Neuronal stem cell (in vitro differentiated cells): ENCODE data around the gene ZNF423.
"Not testable (repeated sequence)": the region's sequence is repeated elsewhere in the genome, so short reads cannot be mapped to it uniquely, and the experiment has no call there.

Experiments
- DNase-seq: peaks from one replicate; pipeline ENCODE4 v3.0.0-alpha.2; 2013; ENCODE audit warnings: low spot score
- H2AFZ ChIP-seq: one replicate; pipeline ENCODE4 v1.6.1; 2013; ENCODE audit warnings: mild to moderate bottlenecking, low read length, inconsistent platforms
- H2AK5ac ChIP-seq: 2 replicates; pipeline ENCODE4 v1.6.1; 2013; ENCODE audit warnings: low read depth, mild to moderate bottlenecking, inconsistent platforms, low read length, moderate library complexity, mixed read lengths
- H2BK120ac ChIP-seq: 2 replicates; pipeline ENCODE4 v1.6.1; 2013; ENCODE audit warnings: low read depth, mild to moderate bottlenecking, inconsistent platforms, low read length, moderate library complexity, mixed read lengths
- H2BK12ac ChIP-seq: one replicate; pipeline ENCODE4 v1.6.1; 2013; ENCODE audit warnings: low read length, inconsistent platforms
- H2BK15ac ChIP-seq: 2 replicates; pipeline ENCODE4 v1.6.1; 2013; ENCODE audit warnings: mild to moderate bottlenecking, low read length, inconsistent platforms, mixed read lengths
- H2BK5ac ChIP-seq: one replicate; pipeline ENCODE4 v1.6.1; 2013; ENCODE audit warnings: inconsistent platforms, mild to moderate bottlenecking, low read length, moderate library complexity
- H3K14ac ChIP-seq: one replicate; pipeline ENCODE4 v1.6.1; 2013; ENCODE audit warnings: low read length, inconsistent platforms
- H3K18ac ChIP-seq: 2 replicates; pipeline ENCODE4 v1.6.1; 2013; ENCODE audit warnings: low read length, inconsistent platforms
- H3K23ac ChIP-seq: 2 replicates; pipeline ENCODE4 v1.6.1; 2013; ENCODE audit warnings: low read depth, mild to moderate bottlenecking, mixed read lengths, low read length, inconsistent platforms; ENCODE audit not compliant: poor library complexity
- H3K27ac ChIP-seq: replicated peaks from 3 replicates; pipeline ENCODE4 v1.5.1; 2013; ENCODE audit warnings: low read length, inconsistent platforms
- H3K27me3 ChIP-seq, 3 experiments: 2 replicates each; pipeline ENCODE4 v1.6.1; 2013; ENCODE audit warnings: low read length in 3 of 3, mild to moderate bottlenecking in 2 of 3, inconsistent platforms in 1 of 3, low read depth in 1 of 3, mixed read lengths in 1 of 3, moderate library complexity in 1 of 3; ENCODE audit not compliant: control insufficient read depth in 3 of 3, insufficient read depth in 3 of 3
- H3K36me3 ChIP-seq, 2 donors: replicated peaks in 1 of 2; 2 replicates each; pipeline ENCODE4 v1.6.1; 2013; ENCODE audit warnings: low read length in 2 of 2; ENCODE audit not compliant: control insufficient read depth in 2 of 2, insufficient read depth in 2 of 2
- H3K4ac ChIP-seq: 2 replicates; pipeline ENCODE4 v1.6.1; 2013; ENCODE audit warnings: inconsistent platforms, mild to moderate bottlenecking, low read length, moderate library complexity
- H3K4me1 ChIP-seq, 2 donors: 1 replicate in 1 of 2; 2 replicates in 1 of 2; pipeline ENCODE4 v1.6.1; 2013; ENCODE audit warnings: low read length in 2 of 2, low read depth in 1 of 2; ENCODE audit not compliant: control insufficient read depth in 2 of 2, insufficient read depth in 1 of 2
- H3K4me2 ChIP-seq: one replicate; pipeline ENCODE4 v1.6.1; 2013; ENCODE audit warnings: mild to moderate bottlenecking, low read length, inconsistent platforms; ENCODE audit not compliant: insufficient read depth, poor library complexity, severe bottlenecking
- H3K4me3 ChIP-seq, 2 donors: 2 replicates each; pipeline ENCODE4 v1.5.1; 2013; ENCODE audit warnings: low read length in 2 of 2, mild to moderate bottlenecking in 2 of 2, inconsistent platforms in 1 of 2, moderate library complexity in 1 of 2
- H3K79me1 ChIP-seq: one replicate; pipeline ENCODE4 v1.6.1; 2013; ENCODE audit warnings: low read depth, mild to moderate bottlenecking, inconsistent platforms, low read length, moderate library complexity
- H3K9ac ChIP-seq: one replicate; pipeline ENCODE4 v1.6.1; 2013; ENCODE audit warnings: mild to moderate bottlenecking, low read depth, low read length, inconsistent platforms; ENCODE audit not compliant: poor library complexity
- H3K9me3 ChIP-seq, 2 donors: replicated peaks in 1 of 2; 2 replicates each; pipeline versions ENCODE3 to v1.6.1; 2013; ENCODE audit warnings: low read length in 2 of 2, mild to moderate bottlenecking in 2 of 2, inconsistent platforms in 1 of 2, low read depth in 1 of 2, mixed read lengths in 1 of 2, moderate library complexity in 1 of 2; ENCODE audit not compliant: control insufficient read depth in 2 of 2, insufficient read depth in 1 of 2
- H4K8ac ChIP-seq: one replicate; pipeline ENCODE4 v1.6.1; 2013; ENCODE audit warnings: low read depth, mild to moderate bottlenecking, inconsistent platforms, low read length, moderate library complexity
- H4K91ac ChIP-seq: one replicate; pipeline ENCODE4 v1.6.1; 2013; ENCODE audit warnings: low read length, low read depth, mild to moderate bottlenecking, inconsistent platforms; ENCODE audit not compliant: poor library complexity
- WGBS, 2 donors: extraction: QIAGEN DNeasy Blood & Tissue Kit; methylation state at CpG; one replicate each; pipeline ENCODE4 v1.1.7; 2013; ENCODE audit warnings: missing lambda C conversion rate in 2 of 2, mixed read lengths in 1 of 2; ENCODE audit not compliant: insufficient read length in 2 of 2, insufficient replicate concordance in 1 of 2; ENCODE audit errors: extremely low coverage in 2 of 2; 5-methylcytosine and 5-hydroxymethylcytosine counted together

The ZNF423 gene

GRCh38 chr16:49562894-49563293, 293.0 kb downstream of the ZNF423 start:
- not testable (repeated sequence) for H2BK5ac ChIP-seq, H3K4ac ChIP-seq, H3K79me1 ChIP-seq, H2AFZ ChIP-seq, H3K14ac ChIP-seq, H3K27me3 ChIP-seq, H3K27ac ChIP-seq, H3K23ac ChIP-seq, H3K9ac ChIP-seq, H2BK120ac ChIP-seq, DNase-seq, H2BK15ac ChIP-seq, H2AK5ac ChIP-seq, H4K8ac ChIP-seq, H3K18ac ChIP-seq, H3K4me3 ChIP-seq, H2BK12ac ChIP-seq, H3K4me2 ChIP-seq, H4K91ac ChIP-seq, H3K9me3 ChIP-seq
- H3K36me3 ChIP-seq = peaks cover 0 to 14% of the 10 kb centered on the region in 2 donors
- H3K4me1 ChIP-seq = peaks cover 7 to 19% of the 10 kb centered on the region in 2 donors
- WGBS, 2 donors = no CpG with 5 or more reads among the region's 8 CpGs

DNA sequence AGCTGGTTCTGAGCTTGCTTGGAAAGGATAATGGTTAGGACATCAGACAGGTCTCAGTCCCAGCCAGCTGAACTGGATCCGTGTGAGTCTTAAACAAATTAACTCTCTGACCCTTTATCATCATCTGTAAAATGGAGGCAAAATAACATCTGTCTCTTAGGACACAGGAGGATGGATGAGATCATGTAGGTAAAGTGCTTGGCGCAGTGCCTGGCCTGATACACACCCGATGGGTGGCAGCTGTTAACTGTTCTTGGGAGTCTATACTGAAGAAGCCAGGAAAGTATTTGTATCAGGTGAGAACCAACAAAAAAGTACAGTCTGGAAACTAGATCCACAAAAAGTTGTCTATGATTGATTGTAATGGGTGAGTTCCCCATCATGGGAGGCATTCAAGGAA, 293.7 kb downstream of the ZNF423 start:
- no CpG with 5 or more reads among the region's 3 CpGs for WGBS, 2 donors
- Histone ChIP-seq H3K4me3 (no peak overlapping the region), H3K18ac (no peak overlapping the region), H2BK12ac (no peak overlapping the region), H3K9ac (no peak overlapping the region), H3K23ac (no peak overlapping the region), H2AFZ (no peak overlapping the region), H3K14ac (no peak overlapping the region), H3K36me3 (peaks cover 0 to 14% of the 10 kb centered on the region in 2 donors), H3K27me3 (no peaks in the 10 kb centered on the region), H3K4me2 (no peak overlapping the region), H2BK15ac (no peak overlapping the region), H3K4me1 (peaks cover 14 to 23% of the 10 kb centered on the region in 2 donors), H4K8ac (no peak overlapping the region), H3K4ac (no peak overlapping the region), H3K79me1 (no peaks in the 10 kb centered on the region), H2AK5ac (no peak overlapping the region), H2BK120ac (no peak overlapping the region), H3K9me3 (no peaks in the 10 kb centered on the region), H4K91ac (no peak overlapping the region), H2BK5ac (no peak overlapping the region), H3K27ac (no peak overlapping the region)
- no peak for DNase-seq

DNA sequence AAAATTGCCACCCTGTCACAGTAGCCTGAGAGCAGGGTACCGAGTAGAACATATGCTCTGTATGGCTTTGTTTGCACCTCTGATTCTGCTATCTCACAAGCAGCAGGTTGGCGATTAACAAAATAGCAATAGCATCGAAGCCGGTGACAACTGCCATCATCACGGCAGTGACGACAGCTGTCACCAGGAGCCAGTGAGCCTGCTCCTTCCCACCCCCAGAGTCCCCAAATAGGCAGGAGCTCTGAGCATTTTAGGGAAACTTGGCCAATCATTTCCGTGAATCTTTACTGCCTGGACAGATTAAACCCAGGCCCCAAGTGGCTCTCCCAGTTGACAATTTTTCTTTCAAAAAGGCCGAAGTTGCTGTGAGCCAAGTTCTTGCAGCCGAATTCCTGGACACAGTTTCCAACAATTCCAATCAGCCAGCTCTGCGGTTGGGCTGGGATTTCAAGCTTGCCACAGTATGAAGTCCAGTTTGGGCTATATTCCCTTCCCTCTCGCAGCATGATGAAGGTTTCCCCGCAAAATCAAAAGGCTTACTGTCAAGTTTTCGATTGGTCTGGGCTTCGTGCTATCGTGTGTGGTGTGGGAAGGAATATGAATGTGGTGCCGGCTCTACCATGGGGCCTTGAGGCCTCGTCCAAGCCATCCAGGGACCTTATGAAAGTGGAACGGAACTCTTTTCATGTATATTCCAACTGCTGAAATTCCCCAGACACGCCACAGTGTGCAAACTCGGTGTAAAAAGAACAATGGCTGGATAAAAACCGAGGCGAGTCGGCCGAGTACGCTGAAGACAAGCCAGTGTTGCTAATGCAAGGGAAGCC, 295.7 kb downstream of the ZNF423 start:
- H3K79me1 ChIP-seq = no peaks in the 10 kb centered on the region
- no peak overlapping the region for H2AFZ ChIP-seq
- WGBS, 2 donors = no CpG with 5 or more reads among the region's 25 CpGs

GRCh38 chr16:49559242-49559641, 296.7 kb downstream of the ZNF423 start:
- Histone ChIP-seq H3K4me2 (no peak overlapping the region), H4K91ac (no peak overlapping the region), H3K9me3 (no peaks in the 10 kb centered on the region), H3K23ac (no peak overlapping the region), H3K9ac (no peak overlapping the region), H3K14ac (no peak overlapping the region), H3K18ac (no peak overlapping the region), H2AFZ (no peak overlapping the region), H2BK15ac (no peak overlapping the region), H2BK120ac (no peak overlapping the region), H2AK5ac (no peak overlapping the region), H3K36me3 (peaks cover 0 to 21% of the 10 kb centered on the region in 2 donors), H3K4me1 (peaks cover 20 to 21% of the 10 kb centered on the region in 2 donors), H3K4me3 (no peak overlapping the region), H4K8ac (no peak overlapping the region), H3K4ac (no peak overlapping the region), H2BK5ac (no peak overlapping the region), H2BK12ac (no peak overlapping the region), H3K27ac (no peak overlapping the region), H3K27me3 (no peaks in the 10 kb centered on the region), H3K79me1 (no peaks in the 10 kb centered on the region)
- WGBS, 2 donors = no CpG with 5 or more reads among the region's 4 CpGs
- no peak for DNase-seq

More for the DNA sequence above, 295.7 kb downstream of the ZNF423 start:
- H3K36me3 ChIP-seq = peaks cover 0 to 21% of the 10 kb centered on the region in 2 donors
- no peak overlapping the region for H3K18ac ChIP-seq
- H3K9ac ChIP-seq = no peak overlapping the region
- DNase-seq = no peak
- H3K4me1 ChIP-seq = peaks cover 21 to 26% of the 10 kb centered on the region in 2 donors
- H2BK15ac ChIP-seq = no peak overlapping the region
- no peak overlapping the region for H4K8ac ChIP-seq
- no peak overlapping the region for H2BK120ac ChIP-seq
- H3K14ac ChIP-seq = no peak overlapping the region
- H3K23ac ChIP-seq = no peak overlapping the region
- no peaks in the 10 kb centered on the region for H3K9me3 ChIP-seq
- H3K27me3 ChIP-seq = no peaks in the 10 kb centered on the region
- H3K4ac ChIP-seq = no peak overlapping the region
- no peak overlapping the region for H4K91ac ChIP-seq
- no peak overlapping the region for H3K4me3 ChIP-seq
- H3K27ac ChIP-seq = no peak overlapping the region
- no peak overlapping the region for H2BK12ac ChIP-seq
- no peak overlapping the region for H3K4me2 ChIP-seq
- H2AK5ac ChIP-seq = no peak overlapping the region
- H2BK5ac ChIP-seq = no peak overlapping the region
